B cell (primary cell): ENCODE measurements around the gene ZBED5. TPM values are rescaled to one million over a fixed set of nuclear protein-coding genes. Genes with fewer than 3 reads are reported as not detected.

Source experiments
- ATAC-seq: fragments of 200-7000 bp; cut with Tn5 transposase; one replicate; pipeline ENCODE4 v1.10.0; 2021; ENCODE audit warnings: low read depth, mild to moderate bottlenecking, moderate number of reproducible peaks, moderate library complexity
- CTCF ChIA-PET: fragments of 350-600 bp; sonication (Branson Sonifier 250); formaldehyde crosslinking; loops from one replicate; lab custom pipeline; 2021; ENCODE audit warnings: antibody characterized with exemption, inconsistent platforms; lab: Charles Lee
- POLR2A ChIA-PET: fragments of 350-600 bp; sonication (Branson Sonifier 250); formaldehyde crosslinking; loops from one replicate; lab custom pipeline; 2021; ENCODE audit warnings: antibody characterized with exemption; lab: Charles Lee
- DNase-seq: peaks from one replicate; pipeline ENCODE4 v3.0.0; 2013
- H2AFZ ChIP-seq: 2 replicates; pipeline ENCODE4 v1.6.1; 2012; ENCODE audit warnings: mild to moderate bottlenecking, low read depth, low read length; ENCODE audit not compliant: insufficient read depth, poor library complexity, severe bottlenecking
- H3K27ac ChIP-seq, 2 donors: 1 replicate in 1 of 2; 2 replicates in 1 of 2; pipeline ENCODE4 v1.5.1; 2012 to 2013; ENCODE audit warnings: low read length in 2 of 2, mild to moderate bottlenecking in 2 of 2, moderate library complexity in 1 of 2
- H3K27me3 ChIP-seq, 4 experiments: fragments of 200-600 bp in 1 of 4; sonication (generic) in 1 of 4; replicated peaks in 1 of 4; 1 replicate in 2 of 4; 2 replicates in 2 of 4; pipeline versions ENCODE4 v1.6.1 to v1.7.0; 2013 to 2016; ENCODE audit warnings: low read length in 3 of 4, mild to moderate bottlenecking in 2 of 4, mixed read lengths in 1 of 4, moderate library complexity in 1 of 4; ENCODE audit not compliant: insufficient read depth in 4 of 4, control insufficient read depth in 3 of 4; ENCODE audit errors: control extremely low read depth in 1 of 4
- H3K36me3 ChIP-seq, 2 experiments: replicated peaks in 1 of 2; 1 replicate in 1 of 2; 2 replicates in 1 of 2; pipeline versions ENCODE4 v1.6.1 to v1.7.1; 2013; ENCODE audit warnings: low read length in 1 of 2; ENCODE audit not compliant: insufficient read depth in 2 of 2, control insufficient read depth in 1 of 2; ENCODE audit errors: control extremely low read depth in 1 of 2, extremely low read depth in 1 of 2
- H3K4me1 ChIP-seq, 2 donors: fragments of 200-600 bp in 1 of 2; sonication (generic) in 1 of 2; 1 replicate in 1 of 2; 2 replicates in 1 of 2; pipeline versions ENCODE4 v1.5.1 to v1.6.1; 2013 to 2017; ENCODE audit warnings: low read length in 2 of 2; ENCODE audit not compliant: control insufficient read depth in 2 of 2, insufficient read depth in 2 of 2
- H3K4me2 ChIP-seq: replicated peaks from 2 replicates; pipeline ENCODE3; 2012; ENCODE audit warnings: mild to moderate bottlenecking, low read depth, low read length; ENCODE audit not compliant: poor library complexity, severe bottlenecking
- H3K4me3 ChIP-seq, 5 experiments: fragments of 200-600 bp in 1 of 5; sonication (generic) in 1 of 5; 1 replicate in 3 of 5; 2 replicates in 2 of 5; pipeline versions ENCODE4 v1.5.1 to v1.7.0; 2011 to 2016; ENCODE audit warnings: low read length in 4 of 5, mild to moderate bottlenecking in 4 of 5, low read depth in 2 of 5, control low read depth in 1 of 5, moderate library complexity in 1 of 5; ENCODE audit not compliant: insufficient read depth in 1 of 5; ENCODE audit errors: control extremely low read depth in 1 of 5, extremely low read depth in 1 of 5
- H3K79me2 ChIP-seq: fragments of 200-600 bp; sonication (generic); one replicate; pipeline ENCODE4 v1.6.0; 2016; ENCODE audit warnings: low read length; ENCODE audit not compliant: control insufficient read depth, insufficient read depth
- H3K9ac ChIP-seq: fragments of 200-600 bp; sonication (generic); 2 replicates; pipeline ENCODE4 v1.6.1; 2017; ENCODE audit warnings: mild to moderate bottlenecking, low read length, moderate library complexity
- H3K9me3 ChIP-seq, 3 donors: one replicate each; pipeline versions ENCODE4 v1.6.1 to v1.7.1; 2013; ENCODE audit warnings: low read length in 2 of 3; ENCODE audit not compliant: control insufficient read depth in 2 of 3, insufficient read depth in 1 of 3; ENCODE audit errors: control extremely low read depth in 1 of 3
- H4K20me1 ChIP-seq: 2 replicates; pipeline ENCODE4 v1.6.0; 2012; ENCODE audit warnings: mild to moderate bottlenecking, low read length; ENCODE audit not compliant: insufficient read depth, control insufficient read depth, poor library complexity, severe bottlenecking
- H3K27ac Mint-ChIP-seq: one replicate; pipeline ENCODE4 v1.8.0; 2021; ENCODE audit warnings: mixed read lengths
- H3K27me3 Mint-ChIP-seq: one replicate; pipeline ENCODE4 v1.8.0; 2021; ENCODE audit warnings: mixed read lengths
- H3K4me1 Mint-ChIP-seq: one replicate; pipeline ENCODE4 v1.8.0; 2021; ENCODE audit warnings: mixed read lengths
- H3K4me3 Mint-ChIP-seq: one replicate; pipeline ENCODE4 v1.8.0; 2021; ENCODE audit warnings: mixed read lengths
- H3K9me3 Mint-ChIP-seq: one replicate; pipeline ENCODE4 v1.8.0; 2022; ENCODE audit warnings: mixed read lengths; ENCODE audit not compliant: insufficient read depth
- EZH2 ChIP-seq: IDR thresholded peaks from 2 replicates; pipeline ENCODE4 v1.6.1; 2012; ENCODE audit warnings: borderline replicate concordance, low read depth, mild to moderate bottlenecking, moderate library complexity, low read length; ENCODE audit not compliant: insufficient read depth, poor library complexity, severe bottlenecking
- WGBS: methylation state at CpG from one replicate; pipeline ENCODE4 v1.1.5; 2013; ENCODE audit warnings: missing lambda C conversion rate; ENCODE audit not compliant: insufficient coverage; 5-methylcytosine and 5-hydroxymethylcytosine counted together
- intact Hi-C: fragments of 100-400 bp; cut with micrococcal nuclease; formaldehyde crosslinking; loops from one replicate; pipeline ENCODE4 v1.10.0; 2022
- polyA plus RNA-seq: library from polyadenylated mRNA; depleted of rRNA; stranded (reverse); fragments of >200 nt; gene quantifications from 2 replicates; pipeline ENCODE4 v1.2.3, GENCODE V29; 2012
- total RNA-seq, 2 donors: library from RNA; stranded (reverse); fragments of 120-200 nt in 1 of 2; gene quantifications; 1 replicate in 1 of 2; 2 replicates in 1 of 2; pipeline versions ENCODE4 v1.2.3 to v1.2.4, GENCODE V29; 2013 to 2022
- TF ChIP-seq, protein P1 (sequence below): fragments of 200-600 bp; IDR thresholded peaks from one replicate; pipeline ENCODE4 v1.8.0; 2022; ENCODE audit warnings: antibody characterized with exemption, mild to moderate bottlenecking

Gene ZBED5
- total and polyA plus RNA-seq, 2 donors (not counting 1 experiment from before 2014, with no cell fraction given) = 66.6 to 178 TPM

DNA sequence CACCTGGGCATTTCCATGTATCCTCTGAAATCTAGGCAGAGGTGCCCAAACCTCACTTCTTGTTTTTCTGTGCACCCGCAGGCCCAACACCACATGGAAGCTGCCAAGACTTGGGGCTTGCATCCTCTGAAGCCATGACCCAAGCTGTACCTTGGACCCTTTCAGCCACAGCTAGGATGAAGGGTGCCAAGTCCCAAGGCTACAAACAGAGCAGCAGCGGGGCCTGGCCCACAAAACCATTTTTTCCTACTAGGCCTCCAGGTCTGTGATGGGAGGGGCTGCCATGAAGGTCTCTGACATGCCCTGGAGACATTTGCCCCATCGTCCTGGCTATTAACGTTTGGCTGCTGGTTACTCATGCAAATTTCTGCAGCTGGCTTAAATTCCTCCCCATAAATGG is 28.7 kb downstream of the ZBED5 start:
- intact Hi-C loops = no loop called here
- Histone ChIP-seq H3K9me3 (no peaks in the 10 kb centered on the region), H3K4me2 (no peak overlapping the region), H3K4me3 (no peak overlapping the region), H3K4me1 (peaks cover 17 to 18% of the 10 kb centered on the region in 2 donors), H3K79me2 (peaks cover 13% of the 10 kb centered on the region), H3K36me3 (no peaks in the 10 kb centered on the region), H4K20me1 (no peaks in the 10 kb centered on the region), H3K27ac (no peak overlapping the region), H2AFZ (no peak overlapping the region), H3K9ac (no peak overlapping the region), H3K27me3 (no peaks in the 10 kb centered on the region)
- no peak for DNase-seq
- TF ChIP-seq EZH2 = no peak
- TF ChIP-seq, protein P1, sequence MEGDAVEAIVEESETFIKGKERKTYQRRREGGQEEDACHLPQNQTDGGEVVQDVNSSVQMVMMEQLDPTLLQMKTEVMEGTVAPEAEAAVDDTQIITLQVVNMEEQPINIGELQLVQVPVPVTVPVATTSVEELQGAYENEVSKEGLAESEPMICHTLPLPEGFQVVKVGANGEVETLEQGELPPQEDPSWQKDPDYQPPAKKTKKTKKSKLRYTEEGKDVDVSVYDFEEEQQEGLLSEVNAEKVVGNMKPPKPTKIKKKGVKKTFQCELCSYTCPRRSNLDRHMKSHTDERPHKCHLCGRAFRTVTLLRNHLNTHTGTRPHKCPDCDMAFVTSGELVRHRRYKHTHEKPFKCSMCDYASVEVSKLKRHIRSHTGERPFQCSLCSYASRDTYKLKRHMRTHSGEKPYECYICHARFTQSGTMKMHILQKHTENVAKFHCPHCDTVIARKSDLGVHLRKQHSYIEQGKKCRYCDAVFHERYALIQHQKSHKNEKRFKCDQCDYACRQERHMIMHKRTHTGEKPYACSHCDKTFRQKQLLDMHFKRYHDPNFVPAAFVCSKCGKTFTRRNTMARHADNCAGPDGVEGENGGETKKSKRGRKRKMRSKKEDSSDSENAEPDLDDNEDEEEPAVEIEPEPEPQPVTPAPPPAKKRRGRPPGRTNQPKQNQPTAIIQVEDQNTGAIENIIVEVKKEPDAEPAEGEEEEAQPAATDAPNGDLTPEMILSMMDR = no peak
- no peak for ATAC-seq
- Mint-ChIP-seq H3K27ac (no peak overlapping the region), H3K4me3 (no peak overlapping the region), H3K27me3 (no peaks in the 10 kb centered on the region), H3K9me3 (no peaks in the 10 kb centered on the region), H3K4me1 (peaks cover 15% of the 10 kb centered on the region)
- ChIA-PET CTCF (no interaction called here), POLR2A (interaction anchor here (0.8 kb wide), 1 partner anchor 9 kb away, joined by 3 read pairs; no protein-coding TSS in a partner anchor)
- 94% methylated on average over 4 of the region's 4 CpGs for WGBS

DNA sequence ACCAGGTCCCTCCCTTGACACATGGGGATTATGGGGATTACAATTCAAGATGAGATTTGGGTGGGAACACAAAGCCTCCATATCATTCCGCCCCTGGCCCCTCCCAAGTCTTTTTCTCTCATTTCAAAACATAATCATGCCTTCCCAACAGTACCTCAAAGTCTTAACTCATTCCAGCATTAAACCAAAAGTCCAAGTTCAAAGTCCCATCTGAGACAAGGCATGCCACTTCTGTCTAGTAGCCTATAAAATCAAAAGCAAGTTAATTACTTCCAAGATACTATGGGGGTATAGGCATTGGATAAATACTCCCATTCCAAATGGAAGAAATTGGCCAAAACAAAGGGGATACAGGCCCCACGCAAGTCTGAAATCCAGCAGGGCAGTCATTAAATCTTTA is 29.5 kb downstream of the ZBED5 start:
- CTCF ChIA-PET = no interaction called here
- no peak overlapping the region for H3K27ac Mint-ChIP-seq

More for the DNA sequence above, 29.5 kb downstream of the ZBED5 start:
- H3K36me3 ChIP-seq = no peaks in the 10 kb centered on the region
- no peak overlapping the region for H2AFZ ChIP-seq
- peaks cover 13% of the 10 kb centered on the region for H3K79me2 ChIP-seq
- POLR2A ChIA-PET = interaction anchor here (0.8 kb wide), 1 partner anchor 10 kb away, joined by 3 read pairs; no protein-coding TSS in a partner anchor
- H3K4me2 ChIP-seq = no peak overlapping the region
- 100% methylated on average over 1 of the region's 2 CpGs for WGBS
- Mint-ChIP-seq H3K9me3 (no peaks in the 10 kb centered on the region), H3K27me3 (no peaks in the 10 kb centered on the region), H3K4me3 (no peak overlapping the region), H3K4me1 (peaks cover 19% of the 10 kb centered on the region)
- ATAC-seq = no peak
- no peaks in the 10 kb centered on the region for H3K27me3 ChIP-seq
- H3K4me1 ChIP-seq = peaks cover 17 to 18% of the 10 kb centered on the region in 2 donors
- H3K9me3 ChIP-seq = no peaks in the 10 kb centered on the region
- no peak overlapping the region for H3K27ac ChIP-seq
- H3K9ac ChIP-seq = no peak overlapping the region
- no peak overlapping the region for H3K4me3 ChIP-seq
- DNase-seq = no peak
- TF ChIP-seq, protein P1 = no peak
- no peak for TF ChIP-seq EZH2
- intact Hi-C loops = no loop called here
- H4K20me1 ChIP-seq = no peaks in the 10 kb centered on the region
